Thyroid gland (tissue), 4 donors: ENCODE data around the gene ITGA11.

Experiments
- POLR2A ChIP-seq, 2 donors: fragments of 450-650 bp; IDR thresholded peaks; one replicate each; pipeline ENCODE4 v1.6.1; 2017; ENCODE audit warnings: antibody characterized with exemption in 2 of 2, mild to moderate bottlenecking in 2 of 2, moderate library complexity in 1 of 2
- TF ChIP-seq, protein P1 (sequence below), 6 experiments: fragments of 200-600 bp in 3 of 6; fragments of 450-650 bp in 3 of 6; sonication (generic) in 3 of 6; IDR thresholded peaks; one replicate each; pipeline ENCODE4 v1.5.1; 2016 to 2019; ENCODE audit warnings: antibody characterized with exemption in 6 of 6, mild to moderate bottlenecking in 2 of 6, inconsistent platforms in 1 of 6, moderate library complexity in 1 of 6

DNA sequence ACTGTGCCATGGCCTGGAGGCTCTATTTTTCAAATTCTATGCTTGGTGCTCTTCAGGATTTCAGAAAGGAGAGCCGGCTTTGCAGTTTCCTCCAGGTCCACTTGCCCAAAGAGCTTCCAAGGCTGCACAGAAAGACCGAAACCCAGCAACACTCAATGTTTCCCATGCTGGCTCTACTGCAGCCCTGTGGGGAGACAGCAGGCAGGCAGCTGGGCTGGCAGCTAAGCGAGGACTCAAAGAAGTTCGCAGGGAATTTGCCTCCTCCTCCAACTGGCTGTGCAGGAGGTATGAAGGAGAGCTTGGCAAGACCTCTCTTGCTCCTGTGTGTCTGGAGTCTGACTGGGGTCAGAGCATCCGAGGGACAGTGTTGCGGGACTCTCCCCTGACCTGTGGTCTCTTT, 17.4 kb upstream of the ITGA11 start:
- TF ChIP-seq, protein P1, sequence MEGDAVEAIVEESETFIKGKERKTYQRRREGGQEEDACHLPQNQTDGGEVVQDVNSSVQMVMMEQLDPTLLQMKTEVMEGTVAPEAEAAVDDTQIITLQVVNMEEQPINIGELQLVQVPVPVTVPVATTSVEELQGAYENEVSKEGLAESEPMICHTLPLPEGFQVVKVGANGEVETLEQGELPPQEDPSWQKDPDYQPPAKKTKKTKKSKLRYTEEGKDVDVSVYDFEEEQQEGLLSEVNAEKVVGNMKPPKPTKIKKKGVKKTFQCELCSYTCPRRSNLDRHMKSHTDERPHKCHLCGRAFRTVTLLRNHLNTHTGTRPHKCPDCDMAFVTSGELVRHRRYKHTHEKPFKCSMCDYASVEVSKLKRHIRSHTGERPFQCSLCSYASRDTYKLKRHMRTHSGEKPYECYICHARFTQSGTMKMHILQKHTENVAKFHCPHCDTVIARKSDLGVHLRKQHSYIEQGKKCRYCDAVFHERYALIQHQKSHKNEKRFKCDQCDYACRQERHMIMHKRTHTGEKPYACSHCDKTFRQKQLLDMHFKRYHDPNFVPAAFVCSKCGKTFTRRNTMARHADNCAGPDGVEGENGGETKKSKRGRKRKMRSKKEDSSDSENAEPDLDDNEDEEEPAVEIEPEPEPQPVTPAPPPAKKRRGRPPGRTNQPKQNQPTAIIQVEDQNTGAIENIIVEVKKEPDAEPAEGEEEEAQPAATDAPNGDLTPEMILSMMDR (IDR thresholded peaks at IDR 0.05), result no peak
- TF ChIP-seq POLR2A (IDR thresholded peaks at IDR 0.05), result no peak
